Measurements from ENCODE around the gene OSBPL9. TPM values are rescaled to one million over a fixed set of nuclear protein-coding genes. Genes with fewer than 3 reads are reported as not detected.

Gene OSBPL9
- polyA plus RNA-seq, 4 donors, result 19.7 to 72.9 (median 31.8) TPM

DNA sequence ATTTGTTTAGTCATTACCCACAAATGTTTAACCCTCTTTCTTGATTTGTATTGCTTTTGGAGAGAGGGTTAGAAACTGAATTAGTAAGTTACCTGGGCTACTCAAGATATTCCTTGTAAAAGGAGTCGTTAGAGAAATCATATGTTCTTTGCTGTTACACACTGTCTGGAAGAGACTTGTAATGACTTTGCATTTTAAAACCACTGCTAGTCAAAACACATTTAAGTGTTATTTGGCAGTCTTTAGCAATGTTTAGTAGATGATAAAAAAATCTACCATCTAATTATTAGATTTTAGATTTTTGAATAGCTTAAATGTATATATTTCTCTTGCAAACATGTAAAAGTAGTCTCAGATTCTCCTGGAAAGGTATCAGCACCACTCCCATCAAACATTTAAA, 6.6 kb downstream of the OSBPL9 start:
- FAIRE-seq, result no peak
- WGBS, 3 donors, result 56 to 97% (median 76%) methylated on average over 1 of the region's 1 CpG
- H3K27ac ChIP-seq (ENCODE audit: low read depth in 1 of 3, low read length in 2 of 3), result no peak overlapping the region
- H3K4me1 ChIP-seq (ENCODE audit: control insufficient read depth in 3 of 3, insufficient read depth in 2 of 3, low read depth in 1 of 3, low read length in 2 of 3), result peaks cover 0 to 19% (median 0%) of the 10 kb centered on the region in 3 donors
- no peak overlapping the region for H3K4me3 ChIP-seq (ENCODE audit: low read depth in 1 of 3, low read length in 3 of 3)
- no peaks in the 10 kb centered on the region for H3K27me3 ChIP-seq (ENCODE audit: control insufficient read depth in 3 of 3, insufficient read depth in 3 of 3, low read length in 3 of 3)
- H3K36me3 ChIP-seq (ENCODE audit: control insufficient read depth in 3 of 3, insufficient read depth in 2 of 3, low read depth in 1 of 3, low read length in 3 of 3), result peaks cover 0 to 15% (median 5%) of the 10 kb centered on the region in 3 donors
- DNase-seq, result no peak
- H3K9me3 ChIP-seq (ENCODE audit: control insufficient read depth in 2 of 2, insufficient read depth in 1 of 2, low read depth in 1 of 2, low read length in 1 of 2), result no peaks in the 10 kb centered on the region

DNA sequence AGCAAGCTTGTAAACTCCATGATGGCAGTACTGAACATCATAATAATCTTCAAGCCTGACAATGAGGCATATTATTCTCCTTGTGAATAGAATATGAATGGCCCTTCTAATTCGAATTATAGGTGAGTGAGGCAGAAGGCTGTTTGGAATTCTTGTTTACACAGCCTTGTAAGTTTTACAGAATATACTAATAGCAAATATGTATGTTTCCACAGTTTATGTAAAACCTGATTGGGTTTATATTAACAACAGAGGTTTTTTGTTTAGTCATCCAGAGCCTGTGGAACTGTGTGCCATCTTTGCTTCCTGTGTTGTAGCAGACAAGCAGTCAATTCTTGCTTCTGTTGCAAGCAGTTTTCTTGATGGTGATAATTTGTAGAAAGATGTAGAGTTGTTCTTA, 8.0 kb downstream of the OSBPL9 start:
- H3K27ac ChIP-seq (ENCODE audit: low read depth in 1 of 3, low read length in 2 of 3), result no peak overlapping the region
- FAIRE-seq (no peak), DNase-seq (no peak)
- H3K4me1 ChIP-seq (ENCODE audit: control insufficient read depth in 3 of 3, insufficient read depth in 2 of 3, low read depth in 1 of 3, low read length in 2 of 3), result peaks cover 0 to 16% (median 0%) of the 10 kb centered on the region in 3 donors
- peaks cover 0 to 21% (median 5%) of the 10 kb centered on the region in 3 donors for H3K36me3 ChIP-seq (ENCODE audit: control insufficient read depth in 3 of 3, insufficient read depth in 2 of 3, low read depth in 1 of 3, low read length in 3 of 3)
- H3K4me3 ChIP-seq (ENCODE audit: low read depth in 1 of 3, low read length in 3 of 3), result no peak overlapping the region
- H3K9me3 ChIP-seq (ENCODE audit: control insufficient read depth in 2 of 2, insufficient read depth in 1 of 2, low read depth in 1 of 2, low read length in 1 of 2), result no peaks in the 10 kb centered on the region
- H3K27me3 ChIP-seq (ENCODE audit: control insufficient read depth in 3 of 3, insufficient read depth in 3 of 3, low read length in 3 of 3), result no peaks in the 10 kb centered on the region
- 59 to 74% (median 63%) methylated on average over 1 of the region's 1 CpG for WGBS, 3 donors

DNA sequence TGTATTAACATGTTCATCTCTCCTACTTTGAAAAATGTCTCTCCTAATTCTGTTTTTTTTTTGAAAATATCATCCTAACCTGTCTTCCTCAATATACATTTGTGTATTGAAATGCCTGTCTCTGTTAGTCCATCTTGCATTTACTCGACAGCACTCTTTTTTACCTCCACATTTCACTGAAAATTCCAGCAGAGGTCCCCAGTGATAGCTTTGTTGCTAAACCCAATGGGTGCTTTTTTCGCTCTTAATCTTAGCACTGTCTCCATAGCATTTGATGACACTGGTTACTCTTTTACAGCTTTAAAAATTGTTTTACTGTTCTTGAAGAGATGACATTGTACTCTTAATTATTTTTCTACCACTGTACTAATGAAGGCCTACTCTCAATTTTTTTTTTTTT, 10.8 kb downstream of the OSBPL9 start:
- H3K4me1 ChIP-seq (ENCODE audit: control insufficient read depth in 3 of 3, insufficient read depth in 2 of 3, low read depth in 1 of 3, low read length in 2 of 3), result no peaks in the 10 kb centered on the region
- DNase-seq, result peak in 1 of 2 donors; percentile 57

DNA sequence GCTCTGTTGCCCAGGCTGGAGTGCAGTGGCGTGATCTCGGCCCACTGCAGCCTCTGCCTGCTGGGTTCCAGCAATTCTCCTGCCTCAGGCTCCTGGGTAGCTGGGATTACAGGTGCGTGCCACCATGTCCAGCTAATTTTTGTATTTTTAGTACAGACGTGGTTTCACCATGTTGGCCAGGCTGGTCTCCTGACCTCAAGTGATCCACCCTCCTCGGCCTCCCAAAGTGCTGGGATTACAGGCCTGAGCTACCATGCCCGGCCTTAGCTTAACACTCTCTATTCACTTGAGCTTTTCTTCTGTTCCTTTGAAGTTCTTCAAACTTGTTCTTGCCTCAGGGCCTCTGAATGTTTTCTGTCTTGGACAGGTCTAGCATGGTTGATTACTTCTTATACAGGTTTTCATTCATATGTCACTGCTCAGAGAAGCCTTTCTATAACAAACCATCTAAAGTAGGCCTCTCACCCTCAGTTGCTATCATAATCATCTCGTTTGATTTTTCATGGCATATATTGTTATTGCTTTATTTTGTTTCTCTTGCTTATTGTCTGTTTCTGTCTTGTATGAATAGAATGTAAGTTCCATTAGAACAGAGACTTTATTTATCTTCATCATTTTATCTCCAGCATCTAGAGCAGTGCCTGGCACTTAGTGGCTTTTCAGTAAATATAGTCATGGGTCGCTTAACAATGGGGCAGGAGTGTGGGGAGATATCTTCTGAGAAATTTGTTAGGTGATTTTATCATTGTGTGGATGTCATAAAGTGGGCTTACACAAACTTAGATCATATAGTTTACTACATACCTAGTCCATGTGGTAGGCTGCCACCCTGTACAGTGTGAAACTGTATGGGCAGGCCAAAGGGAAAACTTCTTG, 12.1 kb downstream of the OSBPL9 start:
- Histone ChIP-seq H3K27me3 (ENCODE audit: control insufficient read depth in 3 of 3, insufficient read depth in 3 of 3, low read length in 3 of 3) (no peaks in the 10 kb centered on the region), H3K36me3 (ENCODE audit: control insufficient read depth in 3 of 3, insufficient read depth in 2 of 3, low read depth in 1 of 3, low read length in 3 of 3) (peaks cover 0 to 29% (median 7%) of the 10 kb centered on the region in 3 donors), H3K9me3 (ENCODE audit: control insufficient read depth in 2 of 2, insufficient read depth in 1 of 2, low read depth in 1 of 2, low read length in 1 of 2) (no peaks in the 10 kb centered on the region), H3K4me3 (ENCODE audit: low read depth in 1 of 3, low read length in 3 of 3) (no peak overlapping the region), H3K27ac (ENCODE audit: low read depth in 1 of 3, low read length in 2 of 3) (no peak overlapping the region), H3K4me1 (ENCODE audit: control insufficient read depth in 3 of 3, insufficient read depth in 2 of 3, low read depth in 1 of 3, low read length in 2 of 3) (no peaks in the 10 kb centered on the region)
- no peak for FAIRE-seq
- 95 to 97% (median 96%) methylated on average over 8 of the region's 8 CpGs for WGBS, 3 donors
- DNase-seq, result no peak

More for the DNA sequence above, 10.8 kb downstream of the OSBPL9 start:
- no peak overlapping the region for H3K27ac ChIP-seq (ENCODE audit: low read depth in 1 of 3, low read length in 2 of 3)
- H3K36me3 ChIP-seq (ENCODE audit: control insufficient read depth in 3 of 3, insufficient read depth in 2 of 3, low read depth in 1 of 3, low read length in 3 of 3), result peaks cover 0 to 24% (median 7%) of the 10 kb centered on the region in 3 donors
- H3K27me3 ChIP-seq (ENCODE audit: control insufficient read depth in 3 of 3, insufficient read depth in 3 of 3, low read length in 3 of 3), result no peaks in the 10 kb centered on the region
- 82 to 93% (median 86%) methylated on average over 2 of the region's 2 CpGs for WGBS, 3 donors
- no peak for FAIRE-seq
- H3K9me3 ChIP-seq (ENCODE audit: control insufficient read depth in 2 of 2, insufficient read depth in 1 of 2, low read depth in 1 of 2, low read length in 1 of 2), result no peaks in the 10 kb centered on the region
- H3K4me3 ChIP-seq (ENCODE audit: low read depth in 1 of 3, low read length in 3 of 3), result no peak overlapping the region

DNA sequence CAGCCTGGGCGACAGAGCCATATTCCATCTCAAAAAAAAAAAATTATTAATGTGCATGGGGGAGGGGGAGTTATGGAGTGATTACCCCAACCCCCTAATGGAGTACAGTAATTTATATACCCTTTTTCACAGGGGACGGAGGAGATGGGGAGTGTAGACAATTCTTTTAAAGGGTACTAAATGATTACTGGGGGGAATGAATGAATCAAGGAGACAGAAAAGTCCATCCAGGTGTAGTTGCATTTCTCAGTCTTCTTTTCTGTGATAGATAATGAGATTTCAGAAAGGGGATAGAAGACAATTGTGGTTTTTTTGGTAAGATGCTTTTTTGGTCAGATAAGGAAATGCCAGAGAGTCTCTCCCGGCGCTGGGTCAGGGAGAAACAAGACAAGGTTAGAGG, 13.0 kb downstream of the OSBPL9 start:
- FAIRE-seq, result no peak
- 85 to 95% (median 86%) methylated on average over 4 of the region's 4 CpGs for WGBS, 3 donors
- H3K36me3 ChIP-seq (ENCODE audit: control insufficient read depth in 3 of 3, insufficient read depth in 2 of 3, low read depth in 1 of 3, low read length in 3 of 3), result peaks cover 0 to 29% (median 7%) of the 10 kb centered on the region in 3 donors

DNA sequence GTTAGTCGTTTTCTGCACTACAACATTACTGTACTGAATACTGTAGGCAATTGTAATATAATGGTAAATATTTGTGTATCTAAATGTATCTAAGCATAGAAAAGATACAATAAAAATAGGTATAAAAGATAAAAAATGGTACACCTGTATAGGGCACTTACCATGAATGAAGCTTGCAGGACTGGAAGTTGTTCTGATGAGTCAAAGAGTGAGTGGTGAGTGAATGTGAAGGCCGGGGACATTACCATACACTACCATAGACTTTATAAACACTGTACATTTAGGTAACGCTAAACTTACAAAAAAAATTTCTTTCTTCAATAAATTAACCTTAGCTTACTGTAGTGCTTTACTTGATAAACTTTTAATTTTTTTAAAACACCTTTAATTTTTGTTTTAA, 13.5 kb downstream of the OSBPL9 start:
- 88 to 91% (median 90%) methylated on average over 3 of the region's 3 CpGs for WGBS, 3 donors
- Histone ChIP-seq H3K36me3 (ENCODE audit: control insufficient read depth in 3 of 3, insufficient read depth in 2 of 3, low read depth in 1 of 3, low read length in 3 of 3) (peaks cover 0 to 29% (median 7%) of the 10 kb centered on the region in 3 donors), H3K27ac (ENCODE audit: low read depth in 1 of 3, low read length in 2 of 3) (no peak overlapping the region), H3K4me3 (ENCODE audit: low read depth in 1 of 3, low read length in 3 of 3) (no peak overlapping the region), H3K9me3 (ENCODE audit: control insufficient read depth in 2 of 2, insufficient read depth in 1 of 2, low read depth in 1 of 2, low read length in 1 of 2) (no peaks in the 10 kb centered on the region), H3K4me1 (ENCODE audit: control insufficient read depth in 3 of 3, insufficient read depth in 2 of 3, low read depth in 1 of 3, low read length in 2 of 3) (peaks cover 0 to 3% (median 0%) of the 10 kb centered on the region in 3 donors), H3K27me3 (ENCODE audit: control insufficient read depth in 3 of 3, insufficient read depth in 3 of 3, low read length in 3 of 3) (no peaks in the 10 kb centered on the region)
- DNase-seq (no peak), FAIRE-seq (no peak)

More for the DNA sequence above, 13.0 kb downstream of the OSBPL9 start:
- H3K9me3 ChIP-seq (ENCODE audit: control insufficient read depth in 2 of 2, insufficient read depth in 1 of 2, low read depth in 1 of 2, low read length in 1 of 2), result no peaks in the 10 kb centered on the region
- no peak overlapping the region for H3K27ac ChIP-seq (ENCODE audit: low read depth in 1 of 3, low read length in 2 of 3)
- H3K27me3 ChIP-seq (ENCODE audit: control insufficient read depth in 3 of 3, insufficient read depth in 3 of 3, low read length in 3 of 3), result no peaks in the 10 kb centered on the region
- no peak overlapping the region for H3K4me3 ChIP-seq (ENCODE audit: low read depth in 1 of 3, low read length in 3 of 3)
- H3K4me1 ChIP-seq (ENCODE audit: control insufficient read depth in 3 of 3, insufficient read depth in 2 of 3, low read depth in 1 of 3, low read length in 2 of 3), result no peaks in the 10 kb centered on the region
- DNase-seq, result no peak

DNA sequence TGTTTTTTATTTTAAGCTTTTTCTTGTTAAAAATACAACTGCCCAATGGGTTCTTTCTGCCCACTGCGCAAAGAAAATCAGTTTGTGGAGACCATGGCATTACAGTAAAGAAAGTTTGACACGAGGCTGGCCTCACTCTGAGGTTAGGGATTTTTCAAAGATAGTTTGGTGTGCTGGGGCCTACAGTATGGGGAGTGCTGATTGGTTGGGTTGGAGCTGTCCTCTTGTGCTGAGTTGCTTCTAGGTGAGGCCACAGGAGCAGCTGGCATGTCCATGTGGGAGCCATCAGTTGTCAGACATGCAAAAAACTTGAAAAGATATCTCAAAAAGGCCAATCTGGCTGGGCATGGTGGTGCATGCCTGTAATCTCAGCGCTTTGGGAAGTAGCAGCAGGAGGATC, 14.0 kb downstream of the OSBPL9 start:
- WGBS, 3 donors, result 93 to 97% (median 93%) methylated on average over 3 of the region's 3 CpGs
- no peak for DNase-seq
- no peak overlapping the region for H3K27ac ChIP-seq (ENCODE audit: low read depth in 1 of 3, low read length in 2 of 3)
- no peaks in the 10 kb centered on the region for H3K9me3 ChIP-seq (ENCODE audit: control insufficient read depth in 2 of 2, insufficient read depth in 1 of 2, low read depth in 1 of 2, low read length in 1 of 2)
- no peak for FAIRE-seq
- peaks cover 0 to 6% (median 0%) of the 10 kb centered on the region in 3 donors for H3K4me1 ChIP-seq (ENCODE audit: control insufficient read depth in 3 of 3, insufficient read depth in 2 of 3, low read depth in 1 of 3, low read length in 2 of 3)
- H3K36me3 ChIP-seq (ENCODE audit: control insufficient read depth in 3 of 3, insufficient read depth in 2 of 3, low read depth in 1 of 3, low read length in 3 of 3), result peaks cover 0 to 26% (median 6%) of the 10 kb centered on the region in 3 donors
- no peak overlapping the region for H3K4me3 ChIP-seq (ENCODE audit: low read depth in 1 of 3, low read length in 3 of 3)
- H3K27me3 ChIP-seq (ENCODE audit: control insufficient read depth in 3 of 3, insufficient read depth in 3 of 3, low read length in 3 of 3), result no peaks in the 10 kb centered on the region

DNA sequence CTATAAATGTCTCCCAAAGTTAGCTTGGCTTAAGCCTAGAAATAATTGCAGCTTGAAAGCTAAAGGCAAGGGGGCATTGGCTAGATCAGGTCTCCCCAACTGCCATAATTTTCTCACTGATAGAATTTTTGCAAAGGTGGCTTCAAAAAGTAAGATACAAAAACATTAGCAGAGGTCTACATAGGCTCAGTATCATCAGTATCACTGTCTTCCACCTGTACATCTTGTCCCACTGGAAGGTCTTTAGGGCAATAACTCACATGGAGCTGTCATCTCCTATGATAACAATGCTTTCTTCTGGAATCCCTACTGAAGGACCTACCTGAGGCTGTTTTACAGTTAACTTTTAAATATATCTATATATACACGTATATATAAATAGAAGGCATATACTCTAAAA, 14.9 kb downstream of the OSBPL9 start:
- WGBS, 3 donors, result 87 to 97% (median 92%) methylated on average over 1 of the region's 1 CpG
- Histone ChIP-seq H3K9me3 (ENCODE audit: control insufficient read depth in 2 of 2, insufficient read depth in 1 of 2, low read depth in 1 of 2, low read length in 1 of 2) (no peaks in the 10 kb centered on the region), H3K36me3 (ENCODE audit: control insufficient read depth in 3 of 3, insufficient read depth in 2 of 3, low read depth in 1 of 3, low read length in 3 of 3) (peaks cover 0 to 24% (median 5%) of the 10 kb centered on the region in 3 donors), H3K27ac (ENCODE audit: low read depth in 1 of 3, low read length in 2 of 3) (no peak overlapping the region), H3K4me1 (ENCODE audit: control insufficient read depth in 3 of 3, insufficient read depth in 2 of 3, low read depth in 1 of 3, low read length in 2 of 3) (peaks cover 0 to 15% (median 3%) of the 10 kb centered on the region in 3 donors), H3K4me3 (ENCODE audit: low read depth in 1 of 3, low read length in 3 of 3) (no peak overlapping the region), H3K27me3 (ENCODE audit: control insufficient read depth in 3 of 3, insufficient read depth in 3 of 3, low read length in 3 of 3) (no peaks in the 10 kb centered on the region)
- FAIRE-seq (no peak), DNase-seq (no peak)

Data from small intestine (tissue), 7 donors.